T-cell (primary cell): ENCODE measurements around the gene NRXN2. TPM values are rescaled to one million over a fixed set of nuclear protein-coding genes. Genes with fewer than 3 reads are reported as not detected.

Experiments used
- ATAC-seq, 4 experiments: fragments of 200-7000 bp in 3 of 4; fragments of 150-1000 bp in 1 of 4; cut with Tn5 transposase; replicated peaks in 1 of 4; 1 replicate in 3 of 4; 2 replicates in 1 of 4; pipeline ENCODE4 v1.10.0; 2021; ENCODE audit warnings: moderate library complexity in 3 of 4, mild to moderate bottlenecking in 2 of 4, moderate number of reproducible peaks in 1 of 4
- CTCF ChIA-PET, 2 donors: fragments of 300-600 bp; sonication (Branson Sonifier 250); formaldehyde crosslinking; loops; one replicate each; lab custom pipeline; 2022; ENCODE audit warnings: antibody characterized with exemption in 2 of 2; lab: Charles Lee
- POLR2A ChIA-PET, 2 donors: fragments of 300-600 bp; sonication (Branson Sonifier 250); formaldehyde crosslinking; loops; one replicate each; lab custom pipeline; 2022; ENCODE audit warnings: antibody characterized with exemption in 2 of 2; lab: Charles Lee
- DNase-seq, 35 experiments: peaks; one replicate each; pipeline versions ENCODE4 v3.0.0 to v3.0.0-alpha.2; 2013 to 2023
- H3K27ac ChIP-seq: one replicate; pipeline ENCODE4 v1.5.1; 2013; ENCODE audit warnings: low read length
- H3K27me3 ChIP-seq, 2 experiments: replicated peaks in 1 of 2; 1 replicate in 1 of 2; 2 replicates in 1 of 2; pipeline versions ENCODE4 v1.6.1 to v1.7.0; 2013; ENCODE audit warnings: low read length in 1 of 2, mixed read lengths in 1 of 2; ENCODE audit not compliant: control insufficient read depth in 2 of 2, insufficient read depth in 2 of 2; ENCODE audit errors: extremely low read depth in 1 of 2
- H3K36me3 ChIP-seq, 2 donors: 1 replicate in 1 of 2; 2 replicates in 1 of 2; pipeline versions ENCODE4 v1.6.1 to v1.7.0; 2013; ENCODE audit warnings: low read length in 1 of 2; ENCODE audit not compliant: control insufficient read depth in 2 of 2, insufficient read depth in 1 of 2; ENCODE audit errors: extremely low read depth in 1 of 2
- H3K4me1 ChIP-seq, 2 experiments: 1 replicate in 1 of 2; 2 replicates in 1 of 2; pipeline versions ENCODE4 v1.6.1 to v1.7.0; 2013; ENCODE audit warnings: low read length in 2 of 2, mixed read lengths in 1 of 2; ENCODE audit not compliant: insufficient read depth in 2 of 2, control insufficient read depth in 1 of 2; ENCODE audit errors: extremely low read depth in 1 of 2
- H3K4me3 ChIP-seq, 2 donors: 1 replicate in 1 of 2; 2 replicates in 1 of 2; pipeline versions ENCODE4 v1.5.1 to v1.7.0; 2013; ENCODE audit warnings: mild to moderate bottlenecking in 2 of 2, low read length in 1 of 2, moderate library complexity in 1 of 2; ENCODE audit not compliant: control insufficient read depth in 1 of 2; ENCODE audit errors: extremely low read depth in 1 of 2
- H3K9me3 ChIP-seq: 2 replicates; pipeline ENCODE4 v1.7.0; 2013
- H3K27ac Mint-ChIP-seq, 2 donors: one replicate each; pipeline ENCODE4 v1.8.0; 2020 to 2021; ENCODE audit warnings: mild to moderate bottlenecking in 2 of 2, mixed read lengths in 2 of 2
- H3K27me3 Mint-ChIP-seq, 2 donors: one replicate each; pipeline ENCODE4 v1.8.0; 2021 to 2022; ENCODE audit warnings: mixed read lengths in 2 of 2
- H3K36me3 Mint-ChIP-seq: one replicate; pipeline ENCODE4 v1.8.0; 2021; ENCODE audit warnings: mixed read lengths
- H3K4me1 Mint-ChIP-seq, 3 donors: one replicate each; pipeline ENCODE4 v1.8.0; 2020 to 2022; ENCODE audit warnings: mixed read lengths in 3 of 3, mild to moderate bottlenecking in 1 of 3
- H3K4me3 Mint-ChIP-seq, 3 donors: one replicate each; pipeline ENCODE4 v1.8.0; 2020 to 2022; ENCODE audit warnings: mild to moderate bottlenecking in 3 of 3, mixed read lengths in 3 of 3, moderate library complexity in 3 of 3
- H3K9me3 Mint-ChIP-seq, 3 donors: one replicate each; pipeline ENCODE4 v1.8.0; 2020 to 2022; ENCODE audit warnings: mixed read lengths in 3 of 3
- WGBS: methylation state at CpG from one replicate; pipeline ENCODE4 v1.1.5; 2013; ENCODE audit warnings: missing lambda C conversion rate; ENCODE audit not compliant: insufficient coverage; 5-methylcytosine and 5-hydroxymethylcytosine counted together
- total RNA-seq, 35 experiments: library from RNA in 6 of 35; stranded (reverse) in 6 of 35; fragments of 120-200 nt in 1 of 35; gene quantifications; one replicate each; pipeline versions ENCODE4 v1.2.1 to v1.2.4 and lab custom pipeline; 2013 to 2026

NRXN2 gene
- total RNA-seq, 5 donors from 2014 or later (not counting 1 experiment from before 2014, with no cell fraction given), result 0.43 to 0.70 (median 0.47) TPM; not detected in 2

DNA sequence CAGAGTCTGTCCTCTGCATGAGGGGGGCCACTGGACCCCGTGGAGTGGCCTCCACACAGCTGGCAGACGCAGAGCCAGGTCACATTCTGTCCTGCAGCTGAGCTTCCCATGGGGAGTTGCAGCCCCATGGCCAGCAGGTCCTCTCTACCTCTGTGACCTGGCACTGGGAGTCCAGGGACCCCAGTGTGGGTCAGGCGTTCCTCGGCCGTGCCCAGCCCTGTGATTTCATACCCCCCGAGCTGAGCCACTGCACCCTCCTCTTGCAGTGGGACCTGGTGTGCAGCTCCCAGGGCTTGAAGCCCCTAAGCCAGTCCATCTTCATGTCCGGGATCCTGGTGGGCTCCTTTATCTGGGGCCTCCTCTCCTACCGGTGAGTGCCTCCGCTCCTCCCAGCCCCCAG lies 164.1 kb downstream of the NRXN2 start:
- H3K27me3 Mint-ChIP-seq, result peaks cover 3 to 8% of the 10 kb centered on the region in 2 donors
- no peaks in the 10 kb centered on the region for H3K9me3 ChIP-seq
- H3K36me3 Mint-ChIP-seq, result no peaks in the 10 kb centered on the region
- WGBS, result 85% methylated on average over 9 of the region's 9 CpGs
- H3K9me3 Mint-ChIP-seq, result no peaks in the 10 kb centered on the region
- no peak overlapping the region for H3K27ac Mint-ChIP-seq
- H3K4me3 Mint-ChIP-seq, result no peak overlapping the region
- H3K36me3 ChIP-seq, result no peaks in the 10 kb centered on the region
- POLR2A ChIA-PET, result no interaction called here
- no peaks in the 10 kb centered on the region for H3K4me1 ChIP-seq
- H3K4me3 ChIP-seq, result no peak overlapping the region
- CTCF ChIA-PET, result no interaction called here
- peaks cover 0 to 5% (median 2%) of the 10 kb centered on the region in 3 donors for H3K4me1 Mint-ChIP-seq
- no peak overlapping the region for H3K27ac ChIP-seq
- DNase-seq (no peak), ATAC-seq (no peak)
- H3K27me3 ChIP-seq, result peaks cover 0 to 44% of the 10 kb centered on the region in 2 experiments

DNA sequence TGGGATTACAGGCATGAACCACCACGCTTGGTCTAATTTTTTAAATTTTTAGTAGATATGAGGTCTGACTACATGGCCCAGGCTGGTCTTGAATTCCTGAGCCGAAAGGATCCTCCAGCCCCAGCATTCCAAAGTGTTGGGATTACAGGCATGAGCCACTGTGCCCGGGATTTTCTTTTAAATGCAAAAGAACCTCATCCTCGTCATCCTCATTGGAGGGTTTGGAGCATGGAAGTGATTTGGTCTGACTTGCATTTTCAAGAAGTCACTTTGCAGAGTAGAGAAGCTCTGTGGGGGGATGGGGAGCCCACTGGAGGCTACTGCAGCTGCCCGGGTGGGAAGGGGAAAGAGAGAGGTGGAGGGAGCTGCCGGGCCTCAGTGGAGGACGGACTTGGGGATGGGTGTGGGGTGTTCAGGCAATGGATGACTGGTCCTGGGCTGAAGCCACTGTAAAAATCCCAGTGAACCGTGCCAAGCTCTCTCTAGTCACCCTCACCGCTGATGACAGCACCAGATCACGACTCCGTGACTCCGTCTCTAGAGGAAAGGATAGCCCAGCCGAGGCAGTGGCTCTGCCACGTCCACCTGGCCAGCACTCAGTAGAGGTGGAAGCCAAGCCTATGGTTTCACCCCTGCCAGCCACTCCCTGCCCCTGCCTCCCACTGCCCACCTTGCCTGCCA lies 164.8 kb downstream of the NRXN2 start:
- ATAC-seq (no peak), DNase-seq (no peak)
- H3K27ac Mint-ChIP-seq, result no peak overlapping the region
- peaks cover 0 to 44% of the 10 kb centered on the region in 2 experiments for H3K27me3 ChIP-seq
- no peaks in the 10 kb centered on the region for H3K9me3 ChIP-seq
- ChIA-PET POLR2A (no interaction called here), CTCF (interaction anchor here in 1 of 2 donors (0.7 kb wide), 1 partner anchor 91 kb away, joined by 5 read pairs; no protein-coding TSS in a partner anchor)
- H3K9me3 Mint-ChIP-seq, result no peaks in the 10 kb centered on the region
- no peak overlapping the region for H3K4me3 ChIP-seq
- H3K27ac ChIP-seq, result no peak overlapping the region
- no peak overlapping the region for H3K4me3 Mint-ChIP-seq
- H3K36me3 ChIP-seq, result no peaks in the 10 kb centered on the region
- H3K4me1 ChIP-seq, result no peaks in the 10 kb centered on the region
- 84% methylated on average over 9 of the region's 14 CpGs for WGBS
- peaks cover 3 to 8% of the 10 kb centered on the region in 2 donors for H3K27me3 Mint-ChIP-seq
- H3K36me3 Mint-ChIP-seq, result no peaks in the 10 kb centered on the region
- H3K4me1 Mint-ChIP-seq, result peaks cover 0 to 8% (median 5%) of the 10 kb centered on the region in 3 donors

DNA sequence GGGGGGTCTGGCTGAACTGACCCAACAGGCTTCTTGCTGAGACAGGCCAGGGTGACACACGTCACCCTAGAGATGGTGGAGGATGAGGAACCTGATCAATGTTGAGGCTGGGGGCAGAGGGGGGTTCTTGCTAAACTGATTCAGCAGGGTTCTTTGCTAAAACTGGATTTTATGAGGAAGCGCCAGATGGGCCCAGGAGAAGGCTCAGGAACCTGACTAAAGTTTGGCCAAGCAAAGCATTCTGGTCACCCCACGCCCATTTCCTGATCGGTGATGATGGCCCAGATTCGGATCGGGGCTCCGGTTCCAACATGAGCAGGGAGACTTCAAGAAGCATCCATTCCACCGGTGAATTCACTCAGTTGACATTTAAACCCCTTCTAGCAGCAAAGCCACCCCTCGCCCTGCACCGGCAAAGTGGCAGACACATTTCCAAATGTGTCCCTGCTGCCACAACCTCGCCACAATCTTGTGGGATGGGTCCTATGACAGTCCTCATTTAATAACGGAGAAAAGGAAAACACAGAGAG lies 166.2 kb downstream of the NRXN2 start:
- ATAC-seq, result no peak
- Histone ChIP-seq H3K36me3 (no peaks in the 10 kb centered on the region), H3K27ac (no peak overlapping the region), H3K9me3 (no peaks in the 10 kb centered on the region), H3K27me3 (peaks cover 0 to 44% of the 10 kb centered on the region in 2 experiments), H3K4me3 (no peak overlapping the region), H3K4me1 (no peaks in the 10 kb centered on the region)
- ChIA-PET CTCF (no interaction called here), POLR2A (no interaction called here)
- H3K27me3 Mint-ChIP-seq, result peaks cover 3 to 8% of the 10 kb centered on the region in 2 donors
- no peak for DNase-seq
- no peak overlapping the region for H3K4me3 Mint-ChIP-seq
- 85% methylated on average over 12 of the region's 12 CpGs for WGBS
- H3K36me3 Mint-ChIP-seq, result no peaks in the 10 kb centered on the region
- no peak overlapping the region for H3K27ac Mint-ChIP-seq
- H3K4me1 Mint-ChIP-seq, result peaks cover 0 to 8% (median 5%) of the 10 kb centered on the region in 3 donors
- H3K9me3 Mint-ChIP-seq, result no peaks in the 10 kb centered on the region

Other genes with a start within 250 kb of the NRXN2 start
- not detected for gene SLC22A11, start 167.3 kb downstream of the NRXN2 start, total RNA-seq
- gene SLC22A12, start 132.0 kb downstream of the NRXN2 start, total RNA-seq, result not detected
- 100 to 1,000 TPM; 574 to 767 (median 656) TPM for gene RASGRP2, start 20.9 kb upstream of the NRXN2 start, total RNA-seq
- 10 to 100 TPM in 1 of 5 donors, 1 to 10 TPM in 4; 7.4 to 34.7 (median 8.5) TPM for gene PYGM, start 36.8 kb upstream of the NRXN2 start, total RNA-seq
- 1,000 to 10,000 TPM in 2 of 5 donors, 100 to 1,000 TPM in 3; 670 to 1,510 (median 732) TPM for gene SF1, start 55.3 kb upstream of the NRXN2 start, total RNA-seq
- gene MAP4K2, start 80.0 kb upstream of the NRXN2 start, total RNA-seq, result 100 to 1,000 TPM in 3 of 5 donors, 10 to 100 TPM in 2; 80.9 to 131 (median 102) TPM
- gene MEN1, start 87.4 kb upstream of the NRXN2 start, total RNA-seq, result 10 to 100 TPM; 31.7 to 62.0 (median 49.6) TPM
- gene CDC42BPG, start 121.5 kb upstream of the NRXN2 start, total RNA-seq, result 10 to 100 TPM in 1 of 5 donors, 1 to 10 TPM in 4; 7.4 to 10.5 (median 9.1) TPM
- 100 to 1,000 TPM; 126 to 286 (median 269) TPM for gene EHD1, start 155.4 kb upstream of the NRXN2 start, total RNA-seq
- gene ATG2A, start 194.0 kb upstream of the NRXN2 start, total RNA-seq, result 100 to 1,000 TPM in 1 of 5 donors, 10 to 100 TPM in 4; 50.9 to 165 (median 55.4) TPM
- gene PPP2R5B, start 201.5 kb upstream of the NRXN2 start, total RNA-seq, result 10 to 100 TPM; 15.3 to 25.4 (median 17.2) TPM
- under 1 TPM in 1 of 5 donors, not detected in 4; 0.90 TPM for gene GPHA2, start 212.7 kb upstream of the NRXN2 start, total RNA-seq
- 1 to 10 TPM in 1 of 5 donors, under 1 TPM in 3, not detected in 1; 0.44 to 1.8 (median 0.82) TPM for gene MAJIN, start 248.9 kb upstream of the NRXN2 start, total RNA-seq